ENCODE data around the gene TMEM131L.
"Not testable (repeated sequence)": the region's sequence is repeated elsewhere in the genome, so short reads cannot be mapped to it uniquely, and the experiment has no call there.

Gene TMEM131L

DNA sequence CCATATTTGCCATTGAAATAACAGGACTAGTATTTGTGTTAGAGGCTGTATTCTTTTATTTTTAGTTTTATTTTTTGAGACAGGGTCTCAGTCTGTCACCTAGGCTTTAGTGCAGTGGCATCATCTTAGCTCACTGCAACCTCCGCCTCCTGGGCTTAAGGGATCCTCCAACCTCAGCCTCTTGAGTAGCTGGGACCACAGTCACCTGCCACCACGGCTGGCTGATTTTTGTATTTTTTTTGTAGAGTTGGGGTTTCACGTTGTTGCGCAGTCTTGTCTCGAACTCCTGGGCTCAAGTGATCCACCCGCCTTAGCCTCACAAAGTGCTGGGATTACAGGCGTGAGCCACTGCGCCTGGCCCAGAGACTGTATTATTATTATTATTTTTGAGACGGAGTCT lies 15.3 kb downstream of the TMEM131L start:
- no peak for DNase-seq

- no peak for DNase-seq
These were observed 17.6 kb downstream of the TMEM131L start for GRCh38 chr4:153483432-153484418.

DNA sequence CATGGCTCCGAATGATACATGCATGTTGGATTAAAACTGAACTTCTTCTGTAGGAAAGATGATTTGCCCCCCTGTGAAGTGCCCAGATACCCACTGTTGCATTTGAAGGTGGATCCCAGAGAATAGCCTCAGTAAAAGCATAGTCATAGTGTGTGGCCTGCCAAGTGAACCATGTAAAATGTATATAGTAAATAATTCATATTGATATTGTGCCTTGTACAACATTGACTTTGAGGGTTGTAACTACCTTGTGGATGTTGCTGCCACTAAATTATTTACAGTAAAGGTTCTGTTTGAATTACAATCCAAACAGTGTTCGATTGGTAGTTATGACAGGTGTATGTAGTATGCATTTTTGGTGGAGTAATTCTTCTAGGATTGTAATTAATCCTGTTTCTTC lies 19.2 kb downstream of the TMEM131L start:
- DNase-seq = no peak

DNA sequence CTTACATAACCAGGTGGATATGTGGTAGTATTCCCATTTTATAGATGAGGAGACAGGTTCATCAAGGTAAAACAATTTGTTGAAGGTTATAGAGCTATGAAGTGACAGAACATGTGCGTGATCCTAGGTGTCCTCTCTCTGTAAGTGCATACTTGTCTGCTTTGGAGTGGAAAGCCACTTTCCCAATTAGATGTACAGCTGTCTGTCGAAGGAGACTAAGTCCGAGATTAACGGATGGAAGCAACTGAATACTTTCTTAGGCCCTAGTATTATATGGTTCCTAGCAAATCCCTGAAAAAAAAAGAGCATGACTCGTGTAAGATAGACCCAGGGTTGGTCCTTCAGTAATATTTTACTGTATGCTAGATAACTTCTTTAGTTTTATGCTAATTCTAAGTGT lies 19.7 kb downstream of the TMEM131L start:
- no peak for DNase-seq

DNA sequence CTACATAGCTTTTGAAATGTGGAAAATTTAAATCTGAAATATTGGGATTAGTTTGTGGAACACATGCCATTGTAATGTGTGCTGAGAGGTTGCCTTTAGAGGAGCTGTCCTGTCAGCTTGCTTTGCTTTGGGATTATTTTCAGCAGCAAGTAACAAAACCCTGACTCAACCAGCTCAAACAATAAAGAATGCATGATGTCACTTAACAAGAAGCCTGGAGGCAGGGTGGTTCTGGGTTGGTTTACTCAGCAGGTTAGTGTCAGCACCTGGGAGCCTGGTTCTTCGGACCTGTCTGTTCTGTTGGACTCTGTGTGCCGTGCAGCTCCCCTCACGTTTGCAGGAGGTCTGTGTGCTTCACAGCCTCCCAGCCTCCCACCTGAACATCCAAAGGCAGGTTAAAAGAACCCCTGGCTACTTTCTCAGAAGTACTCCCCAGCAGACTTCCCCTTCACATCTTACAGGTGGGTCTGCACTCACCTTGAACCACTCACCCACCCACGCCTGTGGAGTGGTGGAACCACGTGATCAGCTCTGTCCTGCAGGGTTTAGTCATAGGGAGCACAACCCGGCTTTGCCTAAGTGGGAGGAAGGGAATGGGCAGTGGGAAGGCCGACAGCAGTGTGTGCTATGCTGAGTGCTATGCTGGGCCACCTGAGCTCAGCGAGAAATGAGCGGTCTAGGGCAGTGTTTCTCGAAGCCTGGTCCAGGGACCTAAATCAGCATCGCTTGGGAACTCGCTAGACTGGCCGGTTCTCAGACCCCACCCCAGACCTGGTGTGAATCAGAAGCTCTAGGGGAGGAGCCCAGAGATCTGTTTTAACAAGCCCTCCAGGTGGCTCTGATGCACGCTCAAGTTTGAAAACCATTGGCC lies 20.4 kb downstream of the TMEM131L start:
- DNase-seq = no peak

DNA sequence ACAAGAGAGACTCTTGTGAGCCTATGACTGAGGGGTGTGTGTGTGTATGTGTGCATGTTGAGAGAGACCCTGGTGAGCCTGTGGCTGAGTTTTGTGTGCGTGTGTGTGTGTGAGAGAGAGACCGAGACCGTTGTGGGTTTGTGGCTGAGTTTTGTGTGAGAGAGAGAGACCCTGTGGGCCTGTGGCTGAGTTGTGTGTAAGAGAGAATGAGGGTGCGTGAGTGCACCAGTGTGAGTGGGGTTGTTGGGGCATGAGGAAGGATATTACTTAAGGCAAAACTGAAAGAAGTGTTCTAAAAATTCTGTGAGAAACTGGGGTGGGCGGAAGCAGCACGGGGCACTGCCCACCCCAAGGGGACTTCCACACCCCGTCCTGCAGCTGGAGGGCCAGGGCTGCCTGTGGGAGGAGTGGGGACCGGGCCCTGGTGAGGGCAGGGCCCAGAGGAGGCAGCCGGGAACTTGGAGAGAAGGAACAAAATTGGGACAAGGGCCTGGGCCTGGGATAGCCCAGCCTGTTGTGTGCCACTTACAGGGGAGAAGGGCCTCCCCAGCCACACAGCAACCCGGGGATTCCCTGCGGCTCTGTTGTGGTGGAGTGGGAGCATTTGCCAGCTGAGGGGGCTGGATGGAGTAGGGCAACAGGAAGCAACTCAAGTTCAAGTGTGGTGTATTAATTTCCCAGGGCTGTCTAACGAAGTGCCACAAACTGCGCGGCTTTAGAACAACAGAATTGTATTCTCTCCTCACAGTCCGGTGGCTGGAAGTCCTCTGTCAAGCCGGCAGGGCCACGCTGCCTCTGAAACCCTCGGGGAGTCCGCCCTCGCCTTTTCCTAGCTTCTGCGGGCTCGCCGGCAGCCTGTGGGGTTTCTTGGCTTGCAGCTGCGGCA lies 22.1 kb downstream of the TMEM131L start:
- peak; percentile 83 for DNase-seq

DNA sequence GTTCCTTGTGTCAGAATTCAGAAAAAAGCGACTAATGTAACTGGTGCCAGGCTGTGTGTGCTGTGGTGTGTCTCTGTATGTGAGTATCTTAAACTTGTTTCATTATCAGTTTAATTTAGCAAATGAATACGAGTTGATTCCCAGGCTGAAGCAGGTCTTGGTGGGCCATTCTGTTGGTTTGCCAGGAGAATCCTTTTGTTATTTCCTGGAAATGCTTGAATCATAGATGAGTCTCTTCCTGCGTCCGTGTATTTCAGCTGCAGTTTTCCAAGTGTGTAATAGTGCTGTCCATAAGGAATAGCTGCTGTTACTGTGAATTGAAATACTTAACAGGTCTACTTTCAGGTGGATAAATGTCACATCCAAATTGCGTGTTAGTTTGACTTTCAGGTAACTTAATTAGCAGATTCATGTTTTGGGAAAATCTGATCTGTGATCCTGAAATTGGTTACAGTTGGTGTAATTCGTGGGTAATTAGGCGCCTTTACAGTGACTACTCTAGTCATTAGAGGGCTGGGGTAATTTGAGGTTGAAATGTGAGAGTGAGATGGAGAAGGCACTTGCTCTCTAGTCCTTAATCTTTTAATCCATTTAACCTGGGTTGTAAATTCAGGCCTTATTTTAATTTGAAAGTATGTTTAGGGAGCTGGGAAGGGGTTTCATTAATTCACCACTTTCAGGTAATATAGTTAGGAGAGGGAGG lies 23.8 kb downstream of the TMEM131L start:
- no peak for DNase-seq

GRCh38 chr4:153490985-153491483 lies 24.9 kb downstream of the TMEM131L start:
- no peak for DNase-seq

DNA sequence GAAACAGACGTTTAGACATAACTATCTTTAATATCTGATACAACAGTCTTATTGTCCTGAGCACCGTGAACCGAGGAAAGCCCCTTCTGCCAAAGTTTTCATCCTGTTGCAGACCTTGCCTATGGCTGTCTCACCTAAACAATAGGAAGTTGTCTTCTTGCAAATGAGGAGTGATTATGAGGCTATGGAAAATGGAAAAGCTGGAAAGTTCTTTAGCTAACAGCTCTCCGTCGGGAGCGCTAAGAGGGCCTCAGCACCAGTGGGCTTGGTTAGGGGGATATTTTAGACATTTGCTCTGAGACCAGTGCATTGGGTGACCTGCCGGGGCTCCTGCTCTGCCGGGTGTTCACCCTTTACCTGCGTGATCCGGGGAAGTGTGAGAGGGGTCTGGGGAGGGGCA lies 28.4 kb downstream of the TMEM131L start:
- no peak for DNase-seq

GRCh38 chr4:153495480-153496193 lies 29.5 kb downstream of the TMEM131L start:
- DNase-seq = no peak

- DNase-seq = peak; percentile 70
These were observed 31.0 kb downstream of the TMEM131L start for GRCh38 chr4:153497091-153497531.

DNA sequence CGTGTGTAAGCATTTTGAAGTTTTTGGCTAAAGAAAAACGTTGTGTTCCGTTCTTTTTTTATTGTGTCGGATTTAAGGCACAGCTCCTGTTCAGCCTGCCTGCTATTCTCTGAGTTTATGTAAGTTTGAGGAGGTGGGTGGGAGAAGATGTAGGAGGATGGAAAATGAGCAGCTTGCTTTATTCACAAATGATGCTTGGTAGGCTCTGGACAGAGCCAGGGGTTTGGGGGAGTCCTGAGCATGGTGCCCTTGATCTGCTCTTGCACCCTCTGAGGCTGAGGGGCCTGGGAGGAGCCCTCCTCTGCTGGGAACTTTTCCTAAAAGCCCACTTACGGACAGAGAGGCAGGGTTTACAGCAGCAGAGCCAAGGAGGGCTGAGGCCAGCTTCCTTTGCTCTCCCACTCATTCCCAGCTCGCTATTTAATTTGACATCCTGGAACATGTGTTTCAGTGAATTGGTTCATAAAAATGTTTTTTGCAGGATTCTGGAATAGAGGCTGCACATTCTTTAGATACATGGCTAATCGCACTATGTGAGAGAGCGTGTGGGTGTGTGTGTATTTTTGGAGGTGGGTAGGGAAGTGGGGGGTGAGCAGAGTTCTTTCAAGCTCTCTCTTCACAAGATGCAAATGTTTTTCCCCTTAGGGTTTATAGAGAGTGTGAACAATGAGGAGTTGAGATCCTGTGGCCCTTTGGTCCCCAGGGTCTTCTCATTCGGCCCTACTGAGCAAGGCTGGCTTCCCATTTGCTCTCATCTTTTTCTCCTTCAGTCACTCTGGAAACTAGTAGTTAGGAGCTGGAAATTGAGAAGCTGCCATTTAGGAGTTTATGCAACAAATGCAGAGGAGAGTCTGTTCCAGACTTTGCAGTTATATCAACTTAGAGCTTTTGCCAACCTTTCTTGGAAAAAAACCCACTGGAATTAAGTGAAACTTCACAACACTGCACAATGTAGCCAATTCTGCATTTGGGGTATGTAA lies 32.1 kb downstream of the TMEM131L start:
- no peak for DNase-seq

- no peak for DNase-seq
These were observed 32.8 kb downstream of the TMEM131L start for GRCh38 chr4:153499005-153499404.

GRCh38 chr4:153501578-153501977 lies 35.4 kb downstream of the TMEM131L start:
- no peak for DNase-seq

GRCh38 chr4:153502584-153502983 lies 36.4 kb downstream of the TMEM131L start:
- DNase-seq = no peak

GRCh38 chr4:153506341-153507309 lies 40.5 kb downstream of the TMEM131L start:
- DNase-seq = no peak

DNA sequence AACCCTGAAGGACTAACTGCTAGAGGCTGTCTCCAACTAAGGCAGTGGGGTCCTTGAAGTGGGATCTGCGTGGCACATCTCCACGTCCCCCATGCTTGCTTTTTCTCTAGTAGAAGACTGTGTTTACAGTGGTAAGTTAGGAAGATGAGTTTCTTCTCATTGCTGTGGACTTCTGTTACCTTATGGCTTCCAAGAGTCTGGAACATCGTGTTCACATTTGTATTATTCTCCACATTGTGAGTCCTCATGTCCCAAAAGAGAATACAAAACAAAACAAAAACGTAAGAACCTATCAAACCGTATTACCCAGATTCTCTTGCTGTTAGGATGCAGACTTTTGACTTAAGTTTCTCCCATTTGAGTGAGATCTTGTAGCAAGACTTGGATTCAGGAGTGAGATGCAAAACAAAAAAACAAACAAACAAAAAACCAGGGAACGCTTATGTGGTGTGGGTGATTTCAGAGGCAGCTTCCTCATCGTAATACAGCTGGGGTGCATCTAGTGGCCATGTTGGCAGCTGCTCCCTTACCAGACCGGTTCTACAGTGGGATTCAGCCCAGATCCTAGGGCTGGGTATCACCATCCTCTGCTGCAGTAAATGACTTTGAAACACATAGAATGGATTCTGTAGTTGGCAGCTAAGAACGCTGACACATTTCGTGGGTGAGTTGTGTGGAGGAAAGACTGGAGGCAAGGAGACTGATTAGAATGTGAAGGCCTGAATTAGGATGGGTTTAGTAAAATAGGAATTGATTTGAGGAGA lies 41.3 kb downstream of the TMEM131L start:
- DNase-seq = no peak

- DNase-seq = not testable (repeated sequence)
These were observed 43.1 kb downstream of the TMEM131L start for GRCh38 chr4:153509212-153509611.
